Left kidney (tissue), 2 donors: ENCODE measurements around the gene NUP205. TPM values are rescaled to one million over a fixed set of nuclear protein-coding genes. Genes with fewer than 3 reads are reported as not detected.

Source experiments
- DNase-seq: peaks from one replicate; pipeline ENCODE4 v3.0.0-alpha.2; 2013
- polyA plus RNA-seq: library from polyadenylated mRNA; unstranded; fragments of 120-200 nt; gene quantifications from one replicate; pipeline ENCODE4 v1.2.1, GENCODE V29; 2013; ENCODE audit not compliant: insufficient read length

Gene NUP205
- polyA plus RNA-seq, 1 donor = 86.4 TPM

- DNase-seq = no peak
These were observed 16.7 kb upstream of the NUP205 start for GRCh38 chr7:135541029-135541428.

GRCh38 chr7:135550196-135550595, 7.5 kb upstream of the NUP205 start:
- DNase-seq = no peak

DNA sequence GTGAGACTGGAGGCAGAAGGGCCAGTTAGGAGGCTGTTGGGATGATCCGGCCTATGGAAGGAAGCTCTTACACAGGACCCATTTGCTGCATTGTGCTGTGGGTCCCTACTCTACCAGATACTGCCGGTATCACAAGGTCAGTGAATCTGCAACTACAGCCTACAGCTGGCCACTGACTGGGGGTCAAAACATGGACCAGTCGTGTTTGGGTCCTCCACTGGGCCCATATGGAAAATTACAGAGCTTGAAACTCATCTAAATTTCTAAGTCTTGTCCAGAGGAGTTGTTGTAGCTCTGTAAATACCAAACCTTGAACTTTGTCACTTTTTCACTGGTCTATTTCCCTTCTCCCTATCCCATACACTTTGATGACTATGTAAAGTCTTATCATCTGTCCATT, 5.6 kb upstream of the NUP205 start:
- DNase-seq = no peak

GRCh38 chr7:135553346-135553745, 4.4 kb upstream of the NUP205 start:
- DNase-seq = no peak

DNA sequence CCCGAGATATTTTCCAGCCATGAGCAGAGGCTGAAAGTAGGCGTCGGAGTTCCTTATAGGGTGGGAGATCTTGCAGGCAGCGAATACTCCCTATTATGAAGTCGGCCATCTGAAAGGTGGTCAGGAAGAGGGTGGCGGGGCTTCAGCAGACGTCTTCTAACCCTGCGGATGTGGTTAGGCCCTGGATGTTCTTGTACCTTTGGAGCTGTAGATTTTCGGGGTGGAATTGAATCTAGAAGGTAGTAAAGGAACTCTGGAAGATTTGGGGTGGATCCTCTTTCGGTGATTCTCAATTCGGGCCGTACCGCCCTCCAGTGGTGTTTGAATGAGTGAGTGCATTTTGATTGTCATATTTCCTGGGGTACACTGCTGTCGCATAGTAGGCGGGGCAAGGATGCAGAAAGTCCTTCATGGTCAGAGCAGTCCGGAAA, 635 bp downstream of the NUP205 start:
- DNase-seq = peak; percentile 70

DNA sequence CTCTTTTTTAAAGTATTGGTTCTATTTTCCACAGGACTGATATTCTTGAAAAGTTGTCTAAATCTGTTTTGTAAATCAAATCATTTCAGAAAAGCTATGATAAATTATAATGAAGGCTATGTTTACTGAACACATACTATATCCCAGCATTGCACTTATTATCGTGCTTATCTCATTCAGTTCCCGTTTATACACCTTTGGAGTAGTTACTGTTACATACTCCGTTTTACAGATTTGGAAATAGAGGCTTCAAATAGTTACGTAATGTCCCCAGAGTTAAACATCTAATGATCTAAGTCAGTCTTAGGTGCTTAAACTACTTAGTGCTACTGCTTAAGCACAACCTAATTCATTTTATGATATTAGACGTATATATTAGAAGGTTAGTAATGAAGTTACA, 1.2 kb downstream of the NUP205 start:
- DNase-seq = no peak

GRCh38 chr7:135560631-135561030, 2.9 kb downstream of the NUP205 start:
- DNase-seq = no peak

- DNase-seq = no peak
These were observed 5.0 kb downstream of the NUP205 start for GRCh38 chr7:135562720-135563119.

DNA sequence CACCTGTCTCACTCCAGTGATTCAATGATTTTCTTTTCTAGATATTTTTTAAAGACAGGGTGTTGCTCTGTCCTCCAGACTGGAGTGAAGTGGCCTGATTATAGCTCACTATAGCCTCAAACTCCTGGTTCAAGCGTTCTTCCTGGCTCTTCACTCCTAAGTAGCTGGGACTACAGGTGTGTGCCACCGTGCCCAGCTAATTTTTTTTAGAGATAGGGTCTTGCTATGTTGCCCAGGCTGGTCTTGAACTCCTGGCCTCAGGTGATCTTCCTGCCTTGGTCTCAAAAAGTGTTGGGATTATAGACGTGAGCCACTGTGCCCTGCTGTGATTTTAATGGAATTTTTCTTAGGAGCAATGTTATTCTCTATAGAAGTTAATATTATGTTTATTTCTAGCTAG, 14.1 kb downstream of the NUP205 start:
- DNase-seq = no peak

- DNase-seq = no peak
These were observed 15.8 kb downstream of the NUP205 start for GRCh38 chr7:135573541-135573940.

- DNase-seq = no peak
These were observed 17.6 kb downstream of the NUP205 start for GRCh38 chr7:135575296-135575695.

GRCh38 chr7:135578569-135578968, 20.9 kb downstream of the NUP205 start:
- DNase-seq = no peak

DNA sequence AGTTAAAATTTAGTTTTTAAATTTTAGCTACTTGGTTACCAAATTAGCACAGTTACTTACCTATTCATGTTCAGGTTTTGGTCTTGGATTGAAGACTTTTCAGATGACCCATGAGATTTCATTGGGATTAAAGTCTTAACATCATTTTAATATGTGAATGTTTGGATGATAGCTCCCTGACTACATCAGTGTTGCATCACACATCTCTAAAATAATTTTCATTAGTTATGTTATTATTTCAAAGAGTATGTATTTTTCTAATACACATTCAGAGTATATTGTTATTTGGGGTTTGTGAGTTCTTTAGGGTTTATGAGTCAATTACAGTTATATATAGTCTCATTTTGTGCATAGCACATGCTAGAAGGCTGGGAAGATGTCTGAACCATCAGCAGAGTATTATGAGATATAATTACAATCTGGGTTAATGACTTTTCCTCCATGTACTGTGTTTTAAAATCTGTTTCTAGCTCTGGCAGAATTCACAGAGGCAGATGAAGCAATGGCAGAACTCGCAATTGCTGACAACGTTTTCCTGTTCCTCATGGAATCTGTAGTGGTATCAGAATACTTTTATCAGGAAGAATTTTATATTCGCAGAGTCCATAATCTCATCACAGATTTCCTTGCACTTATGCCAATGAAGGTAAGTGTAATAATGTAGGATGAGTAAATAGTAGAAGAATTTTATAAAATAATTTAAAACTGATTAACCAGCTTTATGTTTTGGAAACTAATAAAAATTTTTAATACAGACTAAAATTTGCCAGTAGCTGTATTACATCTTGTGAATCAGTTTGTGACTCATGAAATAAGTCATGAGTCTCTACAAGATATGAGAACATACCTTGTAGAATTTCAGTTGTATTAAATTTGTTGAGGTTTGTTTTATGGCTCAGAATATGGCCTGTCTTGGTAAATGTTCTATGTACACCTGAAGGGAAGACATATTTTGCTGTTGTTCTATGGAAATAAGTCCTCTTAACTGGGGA, 26.9 kb downstream of the NUP205 start:
- no peak for DNase-seq

DNA sequence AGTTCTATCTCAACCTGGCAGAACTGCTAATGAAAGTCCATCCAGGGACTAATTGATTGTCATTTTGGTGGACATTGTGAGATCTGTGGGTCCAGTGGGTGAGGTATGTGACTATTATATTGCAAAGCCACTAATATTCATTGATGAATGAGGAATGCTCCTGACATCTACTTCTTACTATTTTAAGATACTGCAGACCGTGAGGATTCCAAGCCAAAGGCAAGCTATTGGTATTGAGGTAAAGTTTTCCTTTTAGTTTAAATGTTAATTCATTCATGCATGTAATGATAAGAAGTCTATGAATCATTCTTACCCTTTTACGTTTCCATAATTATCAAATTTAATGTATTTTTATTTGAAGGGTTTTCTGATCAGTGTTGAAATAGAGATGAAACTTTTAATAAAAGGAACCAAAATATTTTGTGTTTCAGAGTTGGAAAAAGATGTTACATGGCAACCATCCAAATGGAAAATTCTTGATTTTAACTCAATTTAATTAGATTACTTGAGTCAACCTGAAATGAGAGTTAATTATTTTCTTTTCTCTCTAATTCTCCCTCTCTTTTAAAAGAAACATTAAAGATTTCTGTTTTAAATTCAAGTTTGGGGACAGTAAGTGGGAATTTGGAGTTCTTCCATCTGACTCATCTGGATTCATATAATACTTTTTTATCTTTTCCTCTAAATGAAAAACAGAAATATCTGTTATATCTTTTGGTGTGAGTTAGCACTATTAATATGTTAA, 39.6 kb downstream of the NUP205 start:
- DNase-seq = no peak

GRCh38 chr7:135597926-135598305, 40.2 kb downstream of the NUP205 start:
- DNase-seq = no peak

DNA sequence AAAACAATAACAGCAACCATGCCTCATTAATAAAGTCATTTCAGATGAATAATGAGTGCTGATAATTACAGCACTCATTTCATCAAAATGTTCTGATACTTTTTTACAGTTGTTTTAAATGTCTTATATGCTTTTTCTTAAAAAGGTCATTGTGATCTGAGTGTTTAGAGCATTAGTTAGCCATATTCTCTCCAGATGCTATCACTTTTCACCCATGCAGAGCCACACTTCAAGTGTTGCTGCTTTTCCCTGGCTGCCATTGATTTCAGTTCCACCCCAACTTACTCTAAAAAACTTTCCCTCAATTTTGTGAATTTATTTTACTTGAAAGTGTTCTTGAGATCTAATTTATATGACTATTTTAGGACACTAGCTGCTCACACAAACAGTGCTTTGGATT, 41.8 kb downstream of the NUP205 start:
- DNase-seq = no peak

DNA sequence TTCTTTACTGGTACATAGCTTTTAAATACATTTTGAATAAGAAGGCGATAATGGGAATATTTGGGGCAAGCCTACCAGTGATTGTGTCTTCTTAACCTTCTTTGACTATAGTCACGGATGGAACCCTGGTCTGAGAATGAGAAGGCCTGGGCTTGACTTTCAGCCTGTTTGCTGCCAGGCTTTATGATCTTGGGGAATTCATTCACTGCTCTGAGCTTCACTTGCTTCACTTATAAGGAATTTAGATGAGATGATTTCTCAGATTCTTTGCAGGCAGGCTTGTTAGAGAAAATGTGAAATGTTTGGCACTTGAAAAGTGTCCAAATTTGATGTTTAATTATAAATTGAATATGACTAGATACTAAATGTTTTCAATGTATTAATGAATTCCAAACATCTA, 42.5 kb downstream of the NUP205 start:
- DNase-seq = no peak

GRCh38 chr7:135601182-135601581, 43.5 kb downstream of the NUP205 start:
- DNase-seq = no peak

GRCh38 chr7:135602304-135602703, 44.6 kb downstream of the NUP205 start:
- DNase-seq = no peak

DNA sequence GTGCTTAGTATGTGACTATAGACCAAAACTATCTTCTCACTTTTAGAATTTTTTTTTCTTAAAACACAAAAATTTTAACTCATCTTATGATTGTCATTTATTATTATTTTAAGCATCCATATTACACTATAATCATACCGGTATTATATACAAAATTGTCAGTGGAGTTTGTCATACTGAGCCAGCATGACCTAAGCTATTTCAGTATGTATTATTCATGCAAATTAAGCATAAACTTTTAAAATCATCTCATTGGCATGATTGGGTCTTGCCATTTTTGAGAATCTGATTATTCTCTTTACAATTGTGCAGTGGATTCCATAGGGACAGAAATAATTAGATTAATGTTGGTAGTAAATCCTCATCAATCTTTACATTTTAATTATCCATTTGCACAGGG, 58.4 kb downstream of the NUP205 start:
- no peak for DNase-seq

DNA sequence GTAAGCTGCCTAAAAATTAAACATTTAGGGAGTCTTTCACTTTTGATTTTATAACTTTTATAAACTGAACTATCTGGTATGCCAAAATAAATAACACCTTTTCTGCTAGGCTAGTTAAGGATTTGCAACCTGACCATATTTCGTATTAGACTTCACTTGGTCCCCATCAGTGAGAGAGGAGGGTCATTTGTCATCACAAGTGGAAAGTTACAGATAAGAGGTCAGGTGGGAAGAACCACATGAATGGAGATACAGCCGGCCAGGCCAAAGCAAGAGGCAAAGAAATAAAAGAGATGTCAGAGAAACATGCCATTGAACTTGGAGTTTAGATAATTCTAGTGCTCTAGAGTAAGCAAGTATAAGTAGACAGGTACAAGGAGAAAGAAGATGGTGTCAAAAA, 60.1 kb downstream of the NUP205 start:
- DNase-seq = no peak

GRCh38 chr7:135618510-135618909, 60.8 kb downstream of the NUP205 start:
- DNase-seq = no peak

GRCh38 chr7:135620447-135620846, 62.7 kb downstream of the NUP205 start:
- no peak for DNase-seq
